ENCODE measurements around the gene SLC52A3.

SLC52A3 gene

GRCh38 chr20:753136-753535 is 15.2 kb downstream of the SLC52A3 start:
- TF ChIP-seq POU2F2 (IDR thresholded peaks at IDR 0.05; ENCODE audit: low read depth, low read length) (no peak), POLR2AphosphoS5 (IDR thresholded peaks at IDR 0.05; ENCODE audit: low read depth, low read length) (no peak), PAX5 (IDR thresholded peaks at IDR 0.05; ENCODE audit: insufficient read depth, low read length, severe bottlenecking) (no peak)
- FAIRE-seq: no peak
- no peak for DNase-seq (ENCODE audit: insufficient read length, low spot score)

GRCh38 chr20:752291-752690 is 16.0 kb downstream of the SLC52A3 start:
- DNase-seq (ENCODE audit: insufficient read length, low spot score) (no peak), FAIRE-seq (no peak)
- TF ChIP-seq TAF1 (IDR thresholded peaks at IDR 0.05; ENCODE audit: low read depth, low read length) (no peak), SPI1 (IDR thresholded peaks at IDR 0.05; ENCODE audit: low read depth, low read length) (no peak), POLR2AphosphoS5 (IDR thresholded peaks at IDR 0.05; ENCODE audit: low read depth, low read length) (no peak), POU2F2 (IDR thresholded peaks at IDR 0.05; ENCODE audit: low read depth, low read length) (no peak), POLR2A (IDR thresholded peaks at IDR 0.05; ENCODE audit: low read depth, low read length) (no peak), PAX5 (IDR thresholded peaks at IDR 0.05; ENCODE audit: insufficient read depth, low read length, severe bottlenecking) (no peak)

GRCh38 chr20:751761-752160 is 16.5 kb downstream of the SLC52A3 start:
- DNase-seq (ENCODE audit: insufficient read length, low spot score) (no peak), FAIRE-seq (no peak)
- TF ChIP-seq POLR2AphosphoS5 (IDR thresholded peaks at IDR 0.05; ENCODE audit: low read depth, low read length) (no peak), TAF1 (IDR thresholded peaks at IDR 0.05; ENCODE audit: low read depth, low read length) (no peak), POU2F2 (IDR thresholded peaks at IDR 0.05; ENCODE audit: low read depth, low read length) (no peak), PAX5 (IDR thresholded peaks at IDR 0.05; ENCODE audit: insufficient read depth, low read length, severe bottlenecking) (no peak), SPI1 (IDR thresholded peaks at IDR 0.05; ENCODE audit: low read depth, low read length) (no peak), POLR2A (IDR thresholded peaks at IDR 0.05; ENCODE audit: low read depth, low read length) (no peak)

GRCh38 chr20:750801-751200 is 17.5 kb downstream of the SLC52A3 start:
- DNase-seq (ENCODE audit: insufficient read length, low spot score) (no peak), FAIRE-seq (no peak)
- TF ChIP-seq TAF1 (IDR thresholded peaks at IDR 0.05; ENCODE audit: low read depth, low read length): no peak
- TF ChIP-seq SPI1 (IDR thresholded peaks at IDR 0.05; ENCODE audit: low read depth, low read length): no peak
- TF ChIP-seq PAX5 (IDR thresholded peaks at IDR 0.05; ENCODE audit: insufficient read depth, low read length, severe bottlenecking): no peak
- TF ChIP-seq POLR2AphosphoS5 (IDR thresholded peaks at IDR 0.05; ENCODE audit: low read depth, low read length): no peak
- TF ChIP-seq POU2F2 (IDR thresholded peaks at IDR 0.05; ENCODE audit: low read depth, low read length): no peak
- no peak for TF ChIP-seq POLR2A (IDR thresholded peaks at IDR 0.05; ENCODE audit: low read depth, low read length)

- no peak for FAIRE-seq
- DNase-seq (ENCODE audit: insufficient read length, low spot score): no peak
- TF ChIP-seq POLR2AphosphoS5 (IDR thresholded peaks at IDR 0.05; ENCODE audit: low read depth, low read length) (no peak), POU2F2 (IDR thresholded peaks at IDR 0.05; ENCODE audit: low read depth, low read length) (no peak), SPI1 (IDR thresholded peaks at IDR 0.05; ENCODE audit: low read depth, low read length) (no peak), TAF1 (IDR thresholded peaks at IDR 0.05; ENCODE audit: low read depth, low read length) (no peak), PAX5 (IDR thresholded peaks at IDR 0.05; ENCODE audit: insufficient read depth, low read length, severe bottlenecking) (no peak)
Observed at GRCh38 chr20:745683-746301, 22.5 kb downstream of the SLC52A3 start.

- DNase-seq (ENCODE audit: insufficient read length, low spot score): no peak
- no peak for FAIRE-seq
- TF ChIP-seq PAX5 (IDR thresholded peaks at IDR 0.05; ENCODE audit: insufficient read depth, low read length, severe bottlenecking) (no peak), POLR2A (IDR thresholded peaks at IDR 0.05; ENCODE audit: low read depth, low read length) (no peak), POLR2AphosphoS5 (IDR thresholded peaks at IDR 0.05; ENCODE audit: low read depth, low read length) (no peak), TAF1 (IDR thresholded peaks at IDR 0.05; ENCODE audit: low read depth, low read length) (no peak), SPI1 (IDR thresholded peaks at IDR 0.05; ENCODE audit: low read depth, low read length) (no peak), POU2F2 (IDR thresholded peaks at IDR 0.05; ENCODE audit: low read depth, low read length) (no peak)
Observed at GRCh38 chr20:742156-742555, 26.1 kb downstream of the SLC52A3 start.

GRCh38 chr20:741620-742019 is 26.7 kb downstream of the SLC52A3 start:
- DNase-seq (ENCODE audit: insufficient read length, low spot score) (no peak), FAIRE-seq (no peak)
- TF ChIP-seq PAX5 (IDR thresholded peaks at IDR 0.05; ENCODE audit: insufficient read depth, low read length, severe bottlenecking) (no peak), SPI1 (IDR thresholded peaks at IDR 0.05; ENCODE audit: low read depth, low read length) (no peak), POU2F2 (IDR thresholded peaks at IDR 0.05; ENCODE audit: low read depth, low read length) (no peak), POLR2AphosphoS5 (IDR thresholded peaks at IDR 0.05; ENCODE audit: low read depth, low read length) (no peak), POLR2A (IDR thresholded peaks at IDR 0.05; ENCODE audit: low read depth, low read length) (no peak), TAF1 (IDR thresholded peaks at IDR 0.05; ENCODE audit: low read depth, low read length) (no peak)

- DNase-seq (ENCODE audit: insufficient read length, low spot score) (no peak), FAIRE-seq (no peak)
- TF ChIP-seq POLR2A (IDR thresholded peaks at IDR 0.05; ENCODE audit: low read depth, low read length): no peak
- TF ChIP-seq SPI1 (IDR thresholded peaks at IDR 0.05; ENCODE audit: low read depth, low read length): no peak
- no peak for TF ChIP-seq POU2F2 (IDR thresholded peaks at IDR 0.05; ENCODE audit: low read depth, low read length)
- TF ChIP-seq POLR2AphosphoS5 (IDR thresholded peaks at IDR 0.05; ENCODE audit: low read depth, low read length): no peak
- no peak for TF ChIP-seq TAF1 (IDR thresholded peaks at IDR 0.05; ENCODE audit: low read depth, low read length)
- TF ChIP-seq PAX5 (IDR thresholded peaks at IDR 0.05; ENCODE audit: insufficient read depth, low read length, severe bottlenecking): no peak
Observed at GRCh38 chr20:740162-740561, 28.1 kb downstream of the SLC52A3 start.

- FAIRE-seq: no peak
- DNase-seq (ENCODE audit: insufficient read length, low spot score): no peak
- TF ChIP-seq POLR2AphosphoS5 (IDR thresholded peaks at IDR 0.05; ENCODE audit: low read depth, low read length) (no peak), POLR2A (IDR thresholded peaks at IDR 0.05; ENCODE audit: low read depth, low read length) (no peak), POU2F2 (IDR thresholded peaks at IDR 0.05; ENCODE audit: low read depth, low read length) (no peak), PAX5 (IDR thresholded peaks at IDR 0.05; ENCODE audit: insufficient read depth, low read length, severe bottlenecking) (no peak), TAF1 (IDR thresholded peaks at IDR 0.05; ENCODE audit: low read depth, low read length) (no peak), SPI1 (IDR thresholded peaks at IDR 0.05; ENCODE audit: low read depth, low read length) (no peak)
Observed at GRCh38 chr20:739736-740135, 28.6 kb downstream of the SLC52A3 start.

- DNase-seq (ENCODE audit: insufficient read length, low spot score): no peak
- TF ChIP-seq POLR2A (IDR thresholded peaks at IDR 0.05; ENCODE audit: low read depth, low read length) (no peak), TAF1 (IDR thresholded peaks at IDR 0.05; ENCODE audit: low read depth, low read length) (no peak), POU2F2 (IDR thresholded peaks at IDR 0.05; ENCODE audit: low read depth, low read length) (no peak), POLR2AphosphoS5 (IDR thresholded peaks at IDR 0.05; ENCODE audit: low read depth, low read length) (no peak), SPI1 (IDR thresholded peaks at IDR 0.05; ENCODE audit: low read depth, low read length) (no peak), PAX5 (IDR thresholded peaks at IDR 0.05; ENCODE audit: insufficient read depth, low read length, severe bottlenecking) (no peak)
- no peak for FAIRE-seq
Observed at GRCh38 chr20:733861-734260, 34.4 kb downstream of the SLC52A3 start.

Data from GM12891 (cell line).